Sigmoid colon (tissue), 7 donors: ENCODE measurements around the gene MPI. TPM values are rescaled to one million over a fixed set of nuclear protein-coding genes. Genes with fewer than 3 reads are reported as not detected.

ENCODE experiments used
- DNase-seq: peaks from one replicate; pipeline ENCODE4 v3.0.0-alpha.2; 2019
- H3K27ac ChIP-seq, 4 donors: fragments of 200-600 bp; sonication (generic); one replicate each; pipeline ENCODE4 v1.5.1; 2016 to 2019; ENCODE audit warnings: mild to moderate bottlenecking in 1 of 4
- H3K27me3 ChIP-seq, 3 donors: fragments of 200-600 bp; sonication (generic); one replicate each; pipeline ENCODE4 v1.5.1; 2019; ENCODE audit warnings: mild to moderate bottlenecking in 1 of 3
- H3K36me3 ChIP-seq, 4 donors: fragments of 200-600 bp; sonication (generic); one replicate each; pipeline ENCODE4 v1.5.1; 2016 to 2019
- H3K4me1 ChIP-seq, 4 donors: fragments of 200-600 bp; sonication (generic); one replicate each; pipeline ENCODE4 v1.5.1; 2017 to 2019
- H3K4me3 ChIP-seq, 4 donors: fragments of 200-600 bp; sonication (generic); one replicate each; pipeline ENCODE4 v1.5.1; 2017 to 2019; ENCODE audit warnings: mild to moderate bottlenecking in 2 of 4, moderate library complexity in 1 of 4
- H3K9me3 ChIP-seq, 4 donors: fragments of 200-600 bp in 3 of 4; sonication (generic) in 3 of 4; one replicate each; pipeline versions ENCODE4 v1.5.1 to v1.6.1; 2013 to 2019
- EP300 ChIP-seq, 4 donors: sonication (generic); formaldehyde crosslinking; IDR thresholded peaks; one replicate each; pipeline ENCODE4 v1.6.1; 2017; ENCODE audit warnings: antibody characterized with exemption in 4 of 4
- POLR2A ChIP-seq, 2 donors: fragments of 450-650 bp; IDR thresholded peaks; one replicate each; pipeline ENCODE4 v1.6.1; 2016; ENCODE audit warnings: antibody characterized with exemption in 2 of 2, mild to moderate bottlenecking in 2 of 2, moderate library complexity in 2 of 2
- POLR2AphosphoS5 ChIP-seq, 4 donors: sonication (generic); formaldehyde crosslinking; IDR thresholded peaks; one replicate each; pipeline ENCODE4 v1.6.1; 2017; ENCODE audit warnings: antibody characterized with exemption in 4 of 4
- WGBS, 2 donors: extraction: QIAGEN DNeasy Blood & Tissue Kit; methylation state at CpG; one replicate each; pipeline ENCODE4 v1.1.7; 2013; 5-methylcytosine and 5-hydroxymethylcytosine counted together
- intact Hi-C: fragments of 100-400 bp; cut with DNase I; formaldehyde crosslinking; loops from one replicate; pipeline ENCODE4 v1.15.1; 2023
- polyA plus RNA-seq, 3 donors: library from polyadenylated mRNA; stranded (reverse); fragments of 200-250 nt; gene quantifications; one replicate each; pipeline ENCODE4 v1.2.3, GENCODE V29; 2013
- total RNA-seq, 4 donors: library from RNA; depleted of rRNA; stranded (reverse); fragments of >200 nt; gene quantifications; one replicate each; pipeline ENCODE4 v1.1.0, GENCODE V29; 2016
- TF ChIP-seq, protein P1 (sequence below), 4 experiments: fragments of 450-650 bp in 3 of 4; fragments of 200-600 bp in 1 of 4; IDR thresholded peaks; one replicate each; pipeline ENCODE4 v1.5.1; 2016 to 2019; ENCODE audit warnings: antibody characterized with exemption in 4 of 4, mild to moderate bottlenecking in 3 of 4, moderate library complexity in 2 of 4
- donor health status: healthy with polysubstance abuse.
- donor health status: Bipolar disorder and iron deficiency.
- donor health status: healthy.

Gene MPI, protein sequence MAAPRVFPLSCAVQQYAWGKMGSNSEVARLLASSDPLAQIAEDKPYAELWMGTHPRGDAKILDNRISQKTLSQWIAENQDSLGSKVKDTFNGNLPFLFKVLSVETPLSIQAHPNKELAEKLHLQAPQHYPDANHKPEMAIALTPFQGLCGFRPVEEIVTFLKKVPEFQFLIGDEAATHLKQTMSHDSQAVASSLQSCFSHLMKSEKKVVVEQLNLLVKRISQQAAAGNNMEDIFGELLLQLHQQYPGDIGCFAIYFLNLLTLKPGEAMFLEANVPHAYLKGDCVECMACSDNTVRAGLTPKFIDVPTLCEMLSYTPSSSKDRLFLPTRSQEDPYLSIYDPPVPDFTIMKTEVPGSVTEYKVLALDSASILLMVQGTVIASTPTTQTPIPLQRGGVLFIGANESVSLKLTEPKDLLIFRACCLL
- total RNA-seq (10 to 100 TPM; 34.9 to 52.0 (median 45.5) TPM), polyA plus RNA-seq (10 to 100 TPM; 45.6 to 87.4 (median 56.5) TPM)

DNA sequence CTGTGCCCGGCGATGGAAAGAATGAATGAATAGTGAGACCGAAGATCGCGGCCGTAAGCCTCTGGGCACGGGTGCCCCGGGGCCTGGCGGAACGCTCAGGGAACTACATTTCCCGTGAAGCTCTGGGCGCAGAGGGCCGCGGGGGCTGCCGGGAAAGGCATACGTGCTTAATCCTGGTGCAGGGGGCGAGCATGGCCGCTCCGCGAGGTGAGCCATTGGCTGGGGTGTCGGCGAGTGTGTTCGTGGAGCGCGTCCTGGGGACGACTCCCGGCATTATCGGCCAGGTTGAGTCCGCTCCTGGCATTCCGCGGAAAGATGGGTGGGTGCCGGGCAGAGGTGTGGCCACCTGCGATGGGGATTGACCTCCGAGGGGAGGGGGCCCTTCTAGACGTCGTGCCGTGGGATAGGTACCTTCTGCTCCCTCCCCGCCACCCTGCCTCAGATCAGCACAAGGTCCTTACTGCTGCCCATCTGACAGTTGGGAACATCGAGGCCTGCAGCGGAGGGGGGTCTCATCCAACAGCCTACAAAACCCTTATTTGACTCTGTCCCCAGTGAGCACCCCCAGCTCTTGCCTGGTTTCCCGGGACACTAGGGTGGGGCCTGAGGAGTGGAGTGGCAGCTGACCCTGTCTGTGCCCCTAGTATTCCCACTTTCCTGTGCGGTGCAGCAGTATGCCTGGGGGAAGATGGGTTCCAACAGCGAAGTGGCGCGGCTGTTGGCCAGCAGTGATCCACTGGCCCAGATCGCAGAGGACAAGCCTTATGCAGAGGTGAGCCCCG is at the start of gene MPI:
Gene MPI, plus strand, starts transcription at position 160 of the 782 bp plus-strand sequence. Its CDS starts 32 bp downstream, at position 192.
- TF ChIP-seq, protein P1, sequence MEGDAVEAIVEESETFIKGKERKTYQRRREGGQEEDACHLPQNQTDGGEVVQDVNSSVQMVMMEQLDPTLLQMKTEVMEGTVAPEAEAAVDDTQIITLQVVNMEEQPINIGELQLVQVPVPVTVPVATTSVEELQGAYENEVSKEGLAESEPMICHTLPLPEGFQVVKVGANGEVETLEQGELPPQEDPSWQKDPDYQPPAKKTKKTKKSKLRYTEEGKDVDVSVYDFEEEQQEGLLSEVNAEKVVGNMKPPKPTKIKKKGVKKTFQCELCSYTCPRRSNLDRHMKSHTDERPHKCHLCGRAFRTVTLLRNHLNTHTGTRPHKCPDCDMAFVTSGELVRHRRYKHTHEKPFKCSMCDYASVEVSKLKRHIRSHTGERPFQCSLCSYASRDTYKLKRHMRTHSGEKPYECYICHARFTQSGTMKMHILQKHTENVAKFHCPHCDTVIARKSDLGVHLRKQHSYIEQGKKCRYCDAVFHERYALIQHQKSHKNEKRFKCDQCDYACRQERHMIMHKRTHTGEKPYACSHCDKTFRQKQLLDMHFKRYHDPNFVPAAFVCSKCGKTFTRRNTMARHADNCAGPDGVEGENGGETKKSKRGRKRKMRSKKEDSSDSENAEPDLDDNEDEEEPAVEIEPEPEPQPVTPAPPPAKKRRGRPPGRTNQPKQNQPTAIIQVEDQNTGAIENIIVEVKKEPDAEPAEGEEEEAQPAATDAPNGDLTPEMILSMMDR (IDR thresholded peaks at IDR 0.05), result no peak
- TF ChIP-seq POLR2AphosphoS5 (IDR thresholded peaks at IDR 0.05), result peak; percentile 66 to 74 (median 70)
- peak; percentile 20 to 43 for TF ChIP-seq POLR2A (IDR thresholded peaks at IDR 0.05)
- Histone ChIP-seq H3K27ac (peak within 1 kb of the TSS; percentile 82 to 87 (median 86)), H3K9me3 (no peaks in the 10 kb centered on the region), H3K27me3 (no peaks in the 10 kb centered on the region), H3K4me3 (peak within 1 kb of the TSS; percentile 88 to 97 (median 92)), H3K4me1 (peaks cover 0 to 25% (median 19%) of the 10 kb centered on the region in 4 donors), H3K36me3 (peaks cover 0 to 22% (median 6%) of the 10 kb centered on the region in 4 donors)
- intact Hi-C loops, result no loop called here
- peak; percentile 91 for DNase-seq
- WGBS, 2 donors, result 1 to 3% methylated on average over 47 of the region's 47 CpGs

DNA sequence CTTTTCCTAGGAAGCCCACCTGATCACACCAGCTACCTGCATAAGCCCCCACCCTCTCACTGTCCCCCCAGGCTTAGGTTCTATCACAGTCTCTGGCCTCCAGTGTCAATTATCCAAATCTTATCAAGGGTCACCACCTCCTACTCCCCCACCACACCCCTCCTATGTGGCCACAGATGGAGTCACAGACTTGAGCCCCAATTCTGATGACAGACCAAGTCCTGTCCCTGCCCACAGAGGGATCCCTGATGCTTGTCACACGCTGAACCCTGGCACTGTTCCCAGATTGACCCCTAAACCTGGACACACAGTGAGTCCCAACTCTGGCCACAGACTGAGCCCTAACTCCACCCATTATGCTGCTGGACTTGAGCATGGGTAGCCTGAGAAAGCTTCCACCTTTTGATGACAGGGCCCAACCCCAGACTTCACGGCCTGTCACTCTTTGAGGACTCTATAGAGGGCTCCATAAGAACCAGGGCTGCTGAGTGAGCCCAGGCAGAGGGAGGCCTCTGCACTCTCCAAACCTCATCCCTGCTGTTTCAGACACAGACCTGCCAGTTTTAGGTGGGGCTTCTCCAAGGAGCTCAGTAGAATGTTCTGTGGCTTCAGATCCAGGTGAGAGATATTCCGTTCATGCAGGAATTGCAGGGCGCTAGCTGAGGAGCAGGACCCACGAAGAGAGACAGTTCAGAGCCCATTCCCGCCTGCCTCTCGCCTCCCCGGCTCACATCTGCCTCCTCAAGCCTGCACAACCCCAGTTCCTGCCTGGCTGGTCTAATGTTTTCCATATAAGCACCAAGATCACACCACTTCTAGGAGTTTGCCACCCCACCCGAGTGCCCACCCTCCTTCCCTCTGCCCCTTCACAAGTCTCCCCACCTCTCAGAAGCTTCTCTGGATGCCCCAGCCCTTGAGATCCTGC is 48.7 kb upstream of the MPI start:
- 63 to 86% methylated on average over 9 of the region's 9 CpGs for WGBS, 2 donors
- H3K4me3 ChIP-seq, result no peak overlapping the region
- H3K4me1 ChIP-seq, result peaks cover 0 to 28% (median 23%) of the 10 kb centered on the region in 4 donors
- no peaks in the 10 kb centered on the region for H3K9me3 ChIP-seq
- no peak overlapping the region for H3K27ac ChIP-seq
- TF ChIP-seq POLR2A (IDR thresholded peaks at IDR 0.05), result no peak
- TF ChIP-seq POLR2AphosphoS5 (IDR thresholded peaks at IDR 0.05), result no peak
- TF ChIP-seq, protein P1 (IDR thresholded peaks at IDR 0.05), result no peak
- TF ChIP-seq EP300 (IDR thresholded peaks at IDR 0.05), result no peak
- peaks cover 0 to 55% (median 9%) of the 10 kb centered on the region in 4 donors for H3K36me3 ChIP-seq
- H3K27me3 ChIP-seq, result no peaks in the 10 kb centered on the region
- DNase-seq, result no peak
- intact Hi-C loops, result loop anchor here (5.0 kb wide), 2 partner anchors 101 to 116 kb away; partner anchors contain the start of gene RPP25

DNA sequence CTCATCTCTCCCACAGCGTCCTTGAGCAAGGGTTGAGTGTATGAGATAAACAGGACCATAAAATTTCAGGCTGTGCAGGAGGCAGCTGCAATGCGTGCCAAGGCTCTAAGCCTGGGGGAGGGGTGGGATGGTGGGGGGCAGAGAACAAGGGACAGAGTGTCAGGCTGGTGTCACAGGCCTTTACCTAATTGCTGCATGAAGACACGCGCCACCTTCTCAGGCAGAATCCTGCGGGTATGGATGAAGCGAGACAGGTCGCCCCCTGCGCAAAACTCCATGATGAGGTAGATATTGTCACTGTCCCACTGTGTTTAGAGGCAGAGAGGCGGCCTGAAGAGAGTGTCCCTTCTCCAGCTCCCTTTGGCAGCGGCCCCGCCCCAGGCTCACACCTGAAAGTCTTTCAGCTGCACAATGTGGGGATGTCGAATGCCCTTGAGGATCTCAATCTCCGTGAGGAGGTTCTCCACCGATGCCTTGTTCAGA is 47.9 kb upstream of the MPI start:
- H3K9me3 ChIP-seq, result no peaks in the 10 kb centered on the region
- DNase-seq, result no peak
- peaks cover 0 to 53% (median 9%) of the 10 kb centered on the region in 4 donors for H3K36me3 ChIP-seq
- peaks cover 0 to 28% (median 23%) of the 10 kb centered on the region in 4 donors for H3K4me1 ChIP-seq
- WGBS, 2 donors, result 22 to 76% methylated on average over 14 of the region's 14 CpGs
- TF ChIP-seq, protein P1 (IDR thresholded peaks at IDR 0.05), result no peak
- TF ChIP-seq POLR2AphosphoS5 (IDR thresholded peaks at IDR 0.05), result no peak
- TF ChIP-seq EP300 (IDR thresholded peaks at IDR 0.05), result no peak
- TF ChIP-seq POLR2A (IDR thresholded peaks at IDR 0.05), result no peak
- intact Hi-C loops, result loop anchor here (2.0 to 5.0 kb wide), 3 partner anchors 59 to 115 kb away; partner anchors contain the start of gene RPP25
- H3K27me3 ChIP-seq, result no peaks in the 10 kb centered on the region
- H3K27ac ChIP-seq, result peak overlapping the region; percentile 83 to 88 (median 85)
- H3K4me3 ChIP-seq, result peak overlapping the region; percentile 61 to 92 (median 78)
